HG02938 (cell line): ENCODE data around the gene RANBP6.
A peak's percentile ranks its signal among the peaks of the same experiment; 100 is the strongest.

Source experiments
- ATAC-seq: cut with Tn5 transposase; IDR thresholded peaks from one replicate; pipeline ENCODE4 v1.9.1; 2021; ENCODE audit warnings: mild to moderate bottlenecking, moderate library complexity; ENCODE audit not compliant: unreplicated experiment

The RANBP6 gene

GRCh38 chr9:6007770-6008168 is 7.7 kb downstream of the RANBP6 start:
- peak; percentile 41 for ATAC-seq

- ATAC-seq: peak; percentile 72
Measured at GRCh38 chr9:6007058-6007769, 8.2 kb downstream of the RANBP6 start.

- ATAC-seq: no peak
Measured at GRCh38 chr9:6006749-6007057, 8.7 kb downstream of the RANBP6 start.

- ATAC-seq: no peak
Measured at GRCh38 chr9:6000955-6001354, 14.5 kb downstream of the RANBP6 start.

- ATAC-seq: no peak
Measured at GRCh38 chr9:5999443-6000101, 15.9 kb downstream of the RANBP6 start.

GRCh38 chr9:5994493-5994892 is 20.9 kb downstream of the RANBP6 start:
- no peak for ATAC-seq

- ATAC-seq: no peak
Measured at GRCh38 chr9:5988265-5988664, 27.2 kb downstream of the RANBP6 start.

GRCh38 chr9:5983042-5983441 is 32.4 kb downstream of the RANBP6 start:
- ATAC-seq: no peak

GRCh38 chr9:5982317-5982716 is 33.1 kb downstream of the RANBP6 start:
- ATAC-seq: no peak

GRCh38 chr9:5978523-5978922 is 36.9 kb downstream of the RANBP6 start:
- no peak for ATAC-seq

GRCh38 chr9:5976674-5977397 is 38.6 kb downstream of the RANBP6 start:
- peak; percentile 69 for ATAC-seq

GRCh38 chr9:5971740-5972139 is 43.7 kb downstream of the RANBP6 start:
- no peak for ATAC-seq
